ENCODE data around the gene ABCC8.

ABCC8 gene

GRCh38 chr11:17469998-17470397 is 6.6 kb downstream of the ABCC8 start:
- no peak for DNase-seq

- DNase-seq, result no peak
Measured at GRCh38 chr11:17468122-17468521, 8.5 kb downstream of the ABCC8 start.

GRCh38 chr11:17463546-17464174 is 13.0 kb downstream of the ABCC8 start:
- DNase-seq, result no peak

- no peak for DNase-seq
Measured at GRCh38 chr11:17462940-17463339, 13.7 kb downstream of the ABCC8 start.

- DNase-seq, result no peak
Measured at GRCh38 chr11:17460406-17460805, 16.2 kb downstream of the ABCC8 start.

GRCh38 chr11:17459236-17459896 is 17.3 kb downstream of the ABCC8 start:
- DNase-seq, result no peak

- DNase-seq, result no peak
Measured at GRCh38 chr11:17458268-17458667, 18.4 kb downstream of the ABCC8 start.

GRCh38 chr11:17457396-17458173 is 19.1 kb downstream of the ABCC8 start:
- no peak for DNase-seq

GRCh38 chr11:17452668-17453067 is 24.0 kb downstream of the ABCC8 start:
- DNase-seq, result no peak

- DNase-seq, result no peak
Measured at GRCh38 chr11:17449158-17449557, 27.5 kb downstream of the ABCC8 start.

GRCh38 chr11:17446482-17446881 is 30.2 kb downstream of the ABCC8 start:
- no peak for DNase-seq

GRCh38 chr11:17445240-17445795 is 31.3 kb downstream of the ABCC8 start:
- DNase-seq, result no peak

GRCh38 chr11:17443926-17444690 is 32.5 kb downstream of the ABCC8 start:
- no peak for DNase-seq

- DNase-seq, result no peak
Measured at GRCh38 chr11:17443423-17443822, 33.2 kb downstream of the ABCC8 start.

GRCh38 chr11:17443000-17443399 is 33.6 kb downstream of the ABCC8 start:
- DNase-seq, result no peak

- DNase-seq, result no peak
Measured at GRCh38 chr11:17439316-17439782, 37.3 kb downstream of the ABCC8 start.

- DNase-seq, result no peak
Measured at GRCh38 chr11:17437366-17437765, 39.3 kb downstream of the ABCC8 start.

- no peak for DNase-seq
Measured at GRCh38 chr11:17434108-17434507, 42.5 kb downstream of the ABCC8 start.

- no peak for DNase-seq
Measured at GRCh38 chr11:17432002-17432401, 44.6 kb downstream of the ABCC8 start.

GRCh38 chr11:17431139-17431538 is 45.5 kb downstream of the ABCC8 start:
- no peak for DNase-seq

GRCh38 chr11:17430616-17431015 is 46.0 kb downstream of the ABCC8 start:
- no peak for DNase-seq

- DNase-seq, result no peak
Measured at GRCh38 chr11:17428925-17429324, 47.7 kb downstream of the ABCC8 start.

- DNase-seq, result no peak
Measured at GRCh38 chr11:17428261-17428660, 48.4 kb downstream of the ABCC8 start.
